Heart left ventricle (tissue), 16 donors: Measurements from ENCODE around the gene ANXA10. TPM values are rescaled to one million over a fixed set of nuclear protein-coding genes. Genes with fewer than 3 reads are reported as not detected.

Source experiments
- ATAC-seq, 4 donors: fragments of 200-7000 bp; cut with Tn5 transposase; one replicate each; pipeline ENCODE4 v1.9.1; 2020 to 2022; ENCODE audit warnings: moderate library complexity in 4 of 4, mild to moderate bottlenecking in 3 of 4, moderate number of reproducible peaks in 1 of 4
- DNase-seq, 5 donors: peaks; one replicate each; pipeline ENCODE4 v3.0.0-alpha.2; 2020
- H3K27ac ChIP-seq, 12 donors: fragments of 200-600 bp; sonication (generic) in 4 of 12; one replicate each; pipeline versions ENCODE4 v1.5.0 to v1.8.0; 2016 to 2022; ENCODE audit warnings: mild to moderate bottlenecking in 2 of 12
- H3K27me3 ChIP-seq, 9 donors: fragments of 200-600 bp; sonication (generic) in 2 of 9; one replicate each; pipeline versions ENCODE4 v1.5.1 to v1.8.0; 2016 to 2022; ENCODE audit warnings: mild to moderate bottlenecking in 3 of 9
- H3K36me3 ChIP-seq, 9 donors: fragments of 200-600 bp; sonication (generic) in 2 of 9; one replicate each; pipeline versions ENCODE4 v1.5.0 to v1.8.0; 2018 to 2022; ENCODE audit warnings: mild to moderate bottlenecking in 2 of 9
- H3K4me1 ChIP-seq, 12 donors: fragments of 200-600 bp; sonication (generic) in 4 of 12; one replicate each; pipeline versions ENCODE4 v1.5.0 to v1.8.0; 2016 to 2022; ENCODE audit warnings: mild to moderate bottlenecking in 3 of 12
- H3K4me3 ChIP-seq, 12 donors: fragments of 200-600 bp; sonication (generic) in 4 of 12; one replicate each; pipeline versions ENCODE4 v1.5.0 to v1.8.0; 2017 to 2022; ENCODE audit warnings: mild to moderate bottlenecking in 9 of 12, moderate library complexity in 4 of 12
- H3K9me3 ChIP-seq, 12 donors: fragments of 200-600 bp; sonication (generic) in 4 of 12; one replicate each; pipeline versions ENCODE4 v1.5.0 to v1.8.0; 2016 to 2022; ENCODE audit warnings: mild to moderate bottlenecking in 1 of 12
- POLR2A ChIP-seq, 2 donors: fragments of 450-650 bp; IDR thresholded peaks; one replicate each; pipeline ENCODE4 v1.6.1; 2017; ENCODE audit warnings: antibody characterized with exemption in 2 of 2, mild to moderate bottlenecking in 2 of 2, moderate library complexity in 2 of 2
- WGBS, 4 donors: extraction: QIAGEN DNeasy Blood & Tissue Kit in 2 of 4; methylation state at CpG; one replicate each; pipeline versions ENCODE4 v1.1.5 to v1.1.7; 2013 to 2018; 5-methylcytosine and 5-hydroxymethylcytosine counted together
- intact Hi-C, 10 donors: fragments of 100-400 bp; cut with DNase I; formaldehyde crosslinking; loops; one replicate each; pipeline versions ENCODE4 v1.11.1 to v1.14.2; 2022
- polyA plus RNA-seq, 2 donors: library from polyadenylated mRNA; stranded (reverse); fragments of 200-250 nt; gene quantifications; one replicate each; pipeline ENCODE4 v1.2.3, GENCODE V29; 2013
- total RNA-seq, 9 donors: library from RNA; depleted of rRNA in 2 of 9; stranded (reverse); fragments of >200 nt in 2 of 9; fragmentation: NEBNext Ultra II Directional in 3 of 9; extraction: Animal tissue kit (Norgen Biotek cat#: 25700) in 3 of 9; gene quantifications; one replicate each; pipeline versions ENCODE4 v1.1.0 to v1.2.4, GENCODE V29; 2016 to 2023
- TF ChIP-seq, protein P1 (sequence below), 12 donors: fragments of 200-600 bp; sonication (generic) in 4 of 12; IDR thresholded peaks; one replicate each; pipeline versions ENCODE4 v1.5.0 to v1.8.0; 2018 to 2022; ENCODE audit warnings: antibody characterized with exemption in 12 of 12, mild to moderate bottlenecking in 5 of 12
- donor health status: ischemic (EF 13 %, LVEDD 7.1; RV severe dilation, severe dysfunction).
- donor health status: healthy with polysubstance abuse.
- donor health status: DM: no; HTN: yes; CAD: no.
- donor health status: DM: no; HTN: no; CAD: no.
- donor health status: ischemic (EF 25% LVEDD 6.9; RV normal size, moderate dysfunction).
- donor health status: ischemic (EF 25% LVEDD 5.7; RV mildly dilated, moderate dysfunction).
- donor health status: healthy.
- donor health status: DM: yes; HTN: yes; CAD: no.
- donor health status: ischemic (EF 35%, LVEDD 5.7; RV mildly dilated, moderate dysfunction).
- donor health status: nonischemic (EF 11% LVEDD 7.7; RV severe dilation, severe dysfunction).
- donor health status: DM: yes; HTN: yes; CAD: no.
- donor health status: PGD.
- donor health status: ischemic (EF 29% LVEDD 5.4; RV normal size, mild dysfunction).
- donor health status: nonischemic (EF 23%, LVEDD 6.1; RV moderate dilation, normal function).

ANXA10 gene
- total and polyA plus RNA-seq, 11 donors: not detected

DNA sequence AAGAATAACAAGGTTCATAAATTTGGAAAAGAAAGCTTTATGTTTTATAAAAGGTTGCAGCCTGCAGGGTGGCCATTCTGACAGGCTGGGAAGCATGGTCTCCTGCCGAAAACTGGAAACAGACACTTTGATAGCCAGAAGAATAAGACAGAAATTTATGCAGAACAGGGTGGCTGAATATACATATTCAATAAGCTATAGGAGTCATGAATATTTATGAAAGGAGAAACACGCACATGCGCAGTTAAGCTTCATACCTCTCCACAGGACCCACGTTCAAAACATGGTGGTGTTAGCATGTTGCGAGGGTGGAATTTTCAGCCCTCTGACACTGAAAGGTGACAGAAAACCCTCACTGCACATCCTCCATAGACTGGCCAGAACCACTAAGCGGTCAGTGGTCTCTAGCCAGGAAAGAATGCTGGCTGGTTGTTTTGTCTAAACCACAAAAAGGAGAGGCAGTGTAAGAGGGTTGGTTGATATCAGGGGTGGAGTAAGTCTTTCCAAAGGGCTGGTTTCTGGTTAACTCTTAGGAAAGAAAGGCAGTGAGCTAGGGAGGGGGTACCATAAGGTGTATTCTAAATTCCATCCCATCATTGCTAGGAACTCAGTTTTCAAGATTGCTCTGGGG is 58.2 kb downstream of the ANXA10 start:
- intact Hi-C loops: loop anchor here in 5 of 10 donors (5.0 to 10.0 kb wide), 4 partner anchors 1126 to 1986 kb away; no protein-coding TSS in a partner anchor
- WGBS, 4 donors: 82 to 88% (median 84%) methylated on average over 6 of the region's 6 CpGs
- Histone ChIP-seq H3K27me3 (no peaks in the 10 kb centered on the region), H3K27ac (no peak overlapping the region), H3K9me3 (no peaks in the 10 kb centered on the region), H3K36me3 (no peaks in the 10 kb centered on the region), H3K4me1 (peaks cover 0 to 3% (median 0%) of the 10 kb centered on the region in 12 donors), H3K4me3 (no peak overlapping the region)
- DNase-seq (no peak), ATAC-seq (no peak)
- no peak for TF ChIP-seq POLR2A (IDR thresholded peaks at IDR 0.05)
- TF ChIP-seq, protein P1, sequence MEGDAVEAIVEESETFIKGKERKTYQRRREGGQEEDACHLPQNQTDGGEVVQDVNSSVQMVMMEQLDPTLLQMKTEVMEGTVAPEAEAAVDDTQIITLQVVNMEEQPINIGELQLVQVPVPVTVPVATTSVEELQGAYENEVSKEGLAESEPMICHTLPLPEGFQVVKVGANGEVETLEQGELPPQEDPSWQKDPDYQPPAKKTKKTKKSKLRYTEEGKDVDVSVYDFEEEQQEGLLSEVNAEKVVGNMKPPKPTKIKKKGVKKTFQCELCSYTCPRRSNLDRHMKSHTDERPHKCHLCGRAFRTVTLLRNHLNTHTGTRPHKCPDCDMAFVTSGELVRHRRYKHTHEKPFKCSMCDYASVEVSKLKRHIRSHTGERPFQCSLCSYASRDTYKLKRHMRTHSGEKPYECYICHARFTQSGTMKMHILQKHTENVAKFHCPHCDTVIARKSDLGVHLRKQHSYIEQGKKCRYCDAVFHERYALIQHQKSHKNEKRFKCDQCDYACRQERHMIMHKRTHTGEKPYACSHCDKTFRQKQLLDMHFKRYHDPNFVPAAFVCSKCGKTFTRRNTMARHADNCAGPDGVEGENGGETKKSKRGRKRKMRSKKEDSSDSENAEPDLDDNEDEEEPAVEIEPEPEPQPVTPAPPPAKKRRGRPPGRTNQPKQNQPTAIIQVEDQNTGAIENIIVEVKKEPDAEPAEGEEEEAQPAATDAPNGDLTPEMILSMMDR (IDR thresholded peaks at IDR 0.05): no peak

DNA sequence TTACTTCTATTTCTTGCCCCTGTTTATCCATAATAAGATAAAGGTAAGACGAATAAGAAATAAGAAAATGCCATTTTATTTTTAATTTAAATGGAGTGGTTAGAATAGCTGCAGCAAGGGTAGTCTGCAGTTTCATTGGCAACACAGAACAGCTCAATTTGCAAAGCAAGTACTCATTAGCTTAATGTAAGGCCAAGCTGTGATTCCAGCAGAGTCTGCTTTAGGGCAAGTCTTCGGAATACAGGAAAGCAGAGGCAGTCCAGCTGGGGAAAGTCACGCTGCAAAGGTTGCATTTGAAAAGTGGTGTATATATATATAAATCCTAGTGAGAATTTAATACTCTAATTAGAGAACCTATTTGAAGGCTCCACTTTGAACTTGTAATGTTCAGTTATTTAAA is 59.0 kb downstream of the ANXA10 start:
- Histone ChIP-seq H3K27ac (no peak overlapping the region), H3K27me3 (no peaks in the 10 kb centered on the region), H3K4me1 (peaks cover 0 to 3% (median 0%) of the 10 kb centered on the region in 12 donors), H3K4me3 (no peak overlapping the region), H3K9me3 (no peaks in the 10 kb centered on the region), H3K36me3 (no peaks in the 10 kb centered on the region)
- DNase-seq: no peak
- TF ChIP-seq POLR2A (IDR thresholded peaks at IDR 0.05): no peak
- TF ChIP-seq, protein P1 (IDR thresholded peaks at IDR 0.05): no peak
- no peak for ATAC-seq
- WGBS, 4 donors: 73 to 89% (median 76%) methylated on average over 3 of the region's 3 CpGs
- intact Hi-C loops: loop anchor here in 5 of 10 donors (5.0 to 10.0 kb wide), 4 partner anchors 1127 to 1987 kb away; no protein-coding TSS in a partner anchor

DNA sequence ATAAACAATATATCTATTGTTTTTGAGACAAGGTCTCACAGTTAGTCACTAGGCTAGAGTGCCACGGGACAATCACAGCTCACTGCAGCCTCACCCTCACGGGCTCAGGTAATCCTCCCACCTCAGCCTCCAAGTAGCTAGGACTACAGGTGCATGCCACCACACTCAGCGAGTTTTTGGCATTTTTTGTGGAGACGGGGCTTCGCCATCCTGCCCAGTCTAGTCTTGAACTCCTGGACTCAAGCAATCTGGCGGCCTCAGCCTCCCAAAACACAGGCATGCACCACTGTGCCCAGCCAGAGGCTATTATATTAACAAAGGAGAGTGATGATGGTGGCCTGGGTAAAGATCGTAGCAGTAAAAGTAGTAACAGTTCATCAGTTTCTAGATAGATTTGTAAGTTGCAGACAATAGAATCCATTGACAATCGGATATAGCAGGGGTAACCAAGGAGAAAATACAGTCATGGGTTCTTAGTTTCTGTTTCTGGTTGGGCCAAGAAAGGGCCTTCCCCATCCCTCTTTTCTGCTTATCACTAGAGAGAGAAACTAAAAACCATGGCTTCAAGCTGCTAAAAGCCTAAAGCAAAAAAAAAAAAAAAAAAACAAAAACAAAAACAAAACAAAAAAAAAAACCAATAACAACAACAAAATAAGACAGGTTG is 60.6 kb downstream of the ANXA10 start:
- Histone ChIP-seq H3K9me3 (no peaks in the 10 kb centered on the region), H3K36me3 (no peaks in the 10 kb centered on the region), H3K27ac (no peak overlapping the region), H3K4me3 (peak overlapping the region in 4 of 12 donors; percentile 9 to 42 (median 32)), H3K27me3 (no peaks in the 10 kb centered on the region), H3K4me1 (peaks cover 0 to 3% (median 0%) of the 10 kb centered on the region in 12 donors)
- TF ChIP-seq, protein P1 (IDR thresholded peaks at IDR 0.05): no peak
- no peak for TF ChIP-seq POLR2A (IDR thresholded peaks at IDR 0.05)
- ATAC-seq: no peak
- DNase-seq: no peak
- 89 to 95% (median 93%) methylated on average over 8 of the region's 8 CpGs for WGBS, 4 donors
- intact Hi-C loops: loop anchor here in 5 of 10 donors (5.0 to 10.0 kb wide), 4 partner anchors 1128 to 1988 kb away; no protein-coding TSS in a partner anchor
